Activated naive CD4-positive, alpha-beta T cell treated with Interleukin-2 at 50 U/mL for 16 hours (primary cell): ENCODE measurements around the gene PHF1.
"Not testable (repeated sequence)": the region's sequence is repeated elsewhere in the genome, so short reads cannot be mapped to it uniquely, and the experiment has no call there.

Source experiments
- DNase-seq: peaks from one replicate; pipeline ENCODE4 v3.0.0-alpha.2; 2020

The PHF1 gene

DNA sequence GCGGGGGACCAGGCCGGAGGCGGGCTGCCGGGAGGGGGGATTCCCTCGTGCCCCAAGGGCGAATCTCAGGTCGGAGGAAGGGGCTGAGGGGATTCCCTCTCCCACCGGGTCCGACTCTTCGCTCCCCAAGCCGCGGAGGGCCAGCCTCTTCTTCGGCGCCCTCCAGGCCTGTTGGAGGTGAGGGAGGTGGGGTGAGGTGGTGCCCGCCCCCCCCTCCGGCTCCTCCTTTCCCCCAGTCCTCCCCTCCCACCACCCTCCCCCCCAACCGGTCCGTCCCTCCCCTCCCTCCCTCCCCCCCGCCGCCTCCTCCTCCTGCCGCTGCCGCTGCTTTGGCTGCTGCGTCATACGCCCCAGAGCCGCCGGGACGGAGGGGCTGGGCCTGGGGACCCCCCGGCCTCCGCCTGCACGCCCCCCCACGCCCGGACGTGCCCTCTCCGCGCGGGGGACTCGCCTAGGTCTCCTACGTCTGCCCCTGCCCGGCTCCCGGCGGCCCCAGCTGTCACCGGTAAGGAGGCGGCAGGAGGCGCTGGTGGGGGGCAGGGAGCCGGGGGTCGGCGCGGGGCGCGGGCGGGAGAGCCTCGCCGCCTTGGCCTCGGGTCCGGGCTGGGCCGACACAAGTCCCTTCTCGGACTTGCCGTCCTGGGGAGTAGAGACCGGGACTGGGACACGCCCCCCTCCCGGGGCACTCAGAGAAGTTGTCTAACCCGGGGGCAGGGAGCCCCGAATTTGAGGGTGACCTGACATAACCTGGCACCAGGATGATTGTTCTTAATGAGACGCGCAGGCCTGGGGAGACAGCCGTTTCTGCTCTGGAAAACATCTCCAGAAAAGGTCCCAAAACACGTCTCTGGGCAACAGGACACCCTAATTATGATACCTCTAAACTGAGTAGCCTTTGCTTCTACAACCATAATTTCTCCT, at the start of gene PHF1:
Gene PHF1 (plus strand): TSS at position 304 of the 921 bp plus-strand sequence. CDS start 1,250 bp downstream, outside the sequence.
- no peak for DNase-seq

DNA sequence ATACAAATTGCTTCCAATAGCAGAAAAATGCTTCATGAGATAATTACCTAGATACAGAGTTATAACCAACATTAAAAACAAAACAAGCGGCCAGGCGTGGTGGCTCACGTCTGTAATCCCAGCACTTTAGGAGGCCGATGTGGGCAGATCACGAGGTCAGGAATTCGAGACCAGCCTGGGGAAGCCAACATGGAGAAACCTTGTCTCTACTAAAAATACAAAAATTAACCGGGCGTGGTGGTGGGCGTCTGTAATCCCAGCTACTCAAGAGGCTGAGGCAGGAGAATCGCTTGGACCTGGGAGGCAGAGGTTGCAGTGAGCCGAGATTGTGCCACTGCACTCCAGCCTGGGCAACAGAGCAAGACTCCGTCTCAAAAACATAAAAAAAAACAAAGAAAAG, 47.3 kb upstream of the PHF1 start:
- not testable (repeated sequence) for DNase-seq

DNA sequence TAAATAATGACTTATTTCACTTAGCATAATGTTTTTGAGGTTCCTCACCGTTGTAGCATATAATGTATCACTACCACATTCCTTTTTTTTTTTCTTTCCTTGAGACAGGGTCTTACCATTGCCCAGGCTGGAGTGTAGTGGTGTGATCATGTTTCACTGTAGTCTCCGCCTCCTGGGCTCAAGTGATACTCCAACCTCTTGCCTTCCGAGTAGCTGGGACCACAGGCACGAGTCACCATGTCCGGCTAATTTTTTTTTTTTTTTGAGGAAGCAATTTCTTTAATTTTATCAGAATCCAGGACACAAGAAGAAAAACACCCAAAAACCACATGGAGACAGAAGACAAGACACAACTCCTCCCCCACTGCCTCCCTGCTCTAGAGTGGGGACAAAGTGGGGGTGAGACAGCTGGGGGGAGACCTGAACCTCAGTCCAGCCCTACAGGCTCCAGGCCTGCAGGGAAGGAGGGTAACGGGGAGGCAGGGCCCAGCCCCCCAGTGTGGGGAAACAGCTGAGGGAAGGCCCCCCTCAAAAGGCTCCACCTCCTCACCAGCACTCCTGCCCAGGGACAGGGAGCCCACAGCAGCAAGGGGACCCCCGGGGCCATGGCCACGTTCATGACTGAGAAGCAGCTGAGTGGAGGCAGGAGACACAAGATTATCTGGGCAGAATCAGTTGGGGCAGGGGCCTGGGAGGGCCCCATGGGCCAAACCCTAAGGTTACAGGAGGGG, 46.2 kb upstream of the PHF1 start:
- DNase-seq: not testable (repeated sequence)

DNA sequence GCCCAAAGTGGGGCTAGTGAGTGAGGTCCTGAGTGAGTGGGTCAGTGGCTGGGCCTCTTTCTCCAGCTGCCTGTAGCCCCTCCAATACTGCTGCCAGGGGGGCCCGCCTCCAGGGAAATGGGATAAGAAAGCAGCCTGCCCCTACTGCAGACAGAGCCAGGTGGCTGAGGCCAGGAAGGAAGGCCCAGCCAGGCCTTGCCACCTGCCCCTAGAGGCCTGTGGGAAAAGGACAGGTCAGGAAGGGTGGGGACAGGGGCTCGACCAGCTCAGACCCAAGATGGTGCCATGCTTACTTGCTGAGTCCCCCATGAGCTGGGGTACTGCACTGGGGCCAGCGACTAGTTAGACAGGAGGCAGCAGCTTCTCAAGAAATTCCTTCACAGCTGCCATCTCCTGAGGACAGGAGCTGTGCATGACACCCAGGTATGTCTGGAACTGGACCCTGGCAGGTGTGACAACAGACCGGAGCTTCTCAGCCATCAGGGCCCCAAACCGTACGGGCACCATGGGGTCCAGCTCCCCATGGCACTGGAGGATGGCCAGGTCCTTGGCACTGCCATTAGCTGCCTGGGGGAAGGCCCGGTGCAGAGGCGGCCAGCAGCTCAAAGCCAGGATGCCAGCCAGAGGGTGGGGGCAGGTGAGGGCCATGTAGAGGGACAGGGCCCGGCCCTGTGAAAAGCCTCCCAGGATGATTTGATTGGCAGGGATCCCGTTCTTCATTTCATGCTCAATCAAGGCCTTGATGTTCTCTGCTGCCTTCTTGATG, 45.4 kb upstream of the PHF1 start:
- not testable (repeated sequence) for DNase-seq

DNA sequence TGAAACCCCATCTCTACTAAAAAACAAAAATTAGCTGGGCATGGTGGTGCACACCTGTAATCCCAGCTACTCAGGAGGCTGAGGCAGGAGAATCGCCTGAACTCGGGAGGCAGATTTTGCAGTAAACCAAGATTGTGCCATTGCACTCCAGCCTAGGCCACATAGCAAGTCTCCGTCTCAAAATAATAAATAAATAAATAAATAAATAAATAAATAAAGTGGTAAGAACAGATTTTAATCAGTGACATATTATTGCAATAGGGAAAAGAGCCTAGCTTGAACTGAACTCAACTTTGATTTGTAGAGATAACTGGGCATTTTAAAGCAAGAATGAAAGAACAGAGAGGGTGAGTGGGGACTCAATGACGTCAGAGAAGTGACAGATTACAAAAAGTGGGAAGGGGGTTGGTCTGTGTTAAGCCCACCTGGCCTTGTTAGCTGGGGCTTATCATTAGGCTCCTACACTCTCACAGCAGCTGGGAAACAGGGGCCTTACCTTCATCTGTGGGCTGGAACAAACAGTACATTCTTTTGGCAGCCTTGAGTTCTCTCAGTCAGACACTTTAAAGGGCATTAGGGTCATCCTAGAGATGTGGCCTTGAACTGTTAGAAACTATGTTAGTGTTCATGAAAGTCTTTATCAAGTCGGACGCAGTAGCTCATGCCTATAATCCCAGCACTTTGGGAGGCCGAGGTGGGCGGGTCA, 43.7 kb upstream of the PHF1 start:
- DNase-seq: no peak

DNA sequence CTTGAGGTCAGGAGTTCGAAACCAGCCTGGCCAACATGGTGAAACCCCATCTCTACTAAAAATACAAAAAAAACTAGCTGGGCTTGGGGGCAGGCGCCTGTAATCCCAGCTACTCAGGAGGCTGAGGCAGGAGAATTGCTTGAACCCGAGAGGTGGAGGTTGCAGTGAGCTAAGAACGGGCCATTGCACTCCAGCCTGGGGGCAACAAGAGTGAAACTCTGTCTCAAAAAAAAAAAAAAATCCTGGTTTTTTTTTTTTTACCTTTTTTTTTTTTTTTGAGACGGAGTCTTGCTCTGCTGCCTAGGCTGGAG, 43.1 kb upstream of the PHF1 start:
- DNase-seq: not testable (repeated sequence)

DNA sequence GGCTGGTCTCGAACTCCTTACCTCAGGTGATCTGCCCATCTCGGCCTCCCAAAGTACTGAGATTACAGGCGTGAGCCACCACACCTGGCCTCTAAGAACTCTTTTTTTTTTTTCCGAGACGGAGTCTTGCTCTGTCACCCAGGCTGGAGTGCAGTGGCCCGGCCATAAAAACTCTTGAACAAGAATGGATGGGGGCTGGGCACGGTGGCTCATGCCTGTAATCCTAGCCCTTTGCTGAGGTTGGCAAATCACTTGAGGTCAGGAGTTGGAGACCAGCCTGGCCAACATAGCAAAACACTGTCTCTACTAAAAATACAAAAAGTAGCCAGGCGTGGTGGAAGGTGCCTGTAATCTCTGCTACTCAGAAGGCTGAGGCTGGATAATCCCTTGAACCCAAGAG, 38.9 kb upstream of the PHF1 start:
- not testable (repeated sequence) for DNase-seq

DNA sequence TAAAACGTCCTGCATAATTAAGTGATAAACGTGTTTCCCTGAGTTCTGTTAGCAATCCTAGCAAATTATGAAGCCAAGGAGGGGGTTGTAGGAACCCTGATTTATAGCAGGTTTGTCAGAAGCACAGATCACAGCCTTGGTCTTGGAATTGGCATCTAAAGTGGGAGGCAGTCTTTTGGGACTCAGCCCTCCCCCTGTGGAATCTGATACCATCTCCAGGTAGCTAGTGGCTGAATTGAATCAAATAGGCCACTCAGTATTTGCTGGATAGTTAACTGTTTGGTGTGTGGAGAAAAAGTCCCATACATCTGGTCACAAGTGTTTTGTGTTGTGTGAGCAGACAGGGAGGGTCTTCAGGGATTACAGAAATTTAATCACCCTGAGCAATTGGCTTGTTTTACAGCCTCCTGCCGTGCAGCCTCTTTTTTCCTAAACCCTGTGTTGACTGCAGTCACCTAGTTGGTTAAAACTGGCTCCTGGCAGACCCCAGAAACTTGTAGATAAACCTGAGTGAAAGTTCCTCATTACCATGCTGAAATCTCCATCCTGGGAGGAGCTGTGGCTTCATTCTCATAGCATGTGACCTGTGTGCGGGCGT, 38.2 kb upstream of the PHF1 start:
- no peak for DNase-seq

DNA sequence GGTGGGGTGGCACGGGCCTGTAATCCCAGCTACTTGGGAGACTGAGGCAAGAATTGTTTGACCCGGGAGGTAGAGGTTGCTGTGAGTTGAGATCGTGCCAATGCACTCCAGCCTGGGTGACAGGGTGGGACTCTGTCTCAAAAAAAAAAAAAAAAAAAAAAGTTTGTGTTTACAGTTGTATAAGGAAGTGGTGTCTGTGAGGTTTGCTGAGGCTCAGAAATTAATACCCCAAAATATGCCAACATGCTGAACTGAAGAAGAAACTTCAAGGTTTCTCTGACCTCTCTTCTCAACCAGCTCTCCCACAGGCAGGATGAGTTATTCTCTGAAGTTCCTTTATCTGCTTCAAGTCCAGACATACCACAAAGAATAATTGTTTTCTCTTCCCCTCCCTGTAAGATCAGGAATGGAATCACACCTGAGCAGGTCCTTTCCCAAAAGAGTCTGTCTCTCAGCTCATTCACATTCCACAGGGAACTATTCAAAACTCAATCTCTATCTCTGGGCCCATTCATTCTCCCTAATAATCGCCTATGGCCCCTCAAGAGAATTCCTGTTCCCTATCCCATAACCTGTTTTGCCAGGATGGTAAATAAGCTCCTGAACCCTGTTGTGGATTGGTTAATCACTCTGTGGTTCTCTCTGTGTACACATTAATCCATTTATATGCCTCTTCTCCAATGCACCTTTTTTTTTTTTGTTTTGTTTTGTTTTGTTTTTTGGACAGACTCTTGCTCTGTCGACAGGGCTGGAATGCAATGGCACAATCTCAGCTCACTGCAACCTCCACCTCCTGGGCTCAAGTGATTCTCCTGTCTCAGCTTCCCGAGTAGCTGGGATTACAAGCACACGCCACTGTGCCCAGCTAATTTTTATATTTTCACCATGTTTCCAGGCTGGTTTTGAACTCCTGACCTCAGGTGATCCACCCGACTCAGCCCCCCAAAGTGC, 36.6 kb upstream of the PHF1 start:
- no peak for DNase-seq

DNA sequence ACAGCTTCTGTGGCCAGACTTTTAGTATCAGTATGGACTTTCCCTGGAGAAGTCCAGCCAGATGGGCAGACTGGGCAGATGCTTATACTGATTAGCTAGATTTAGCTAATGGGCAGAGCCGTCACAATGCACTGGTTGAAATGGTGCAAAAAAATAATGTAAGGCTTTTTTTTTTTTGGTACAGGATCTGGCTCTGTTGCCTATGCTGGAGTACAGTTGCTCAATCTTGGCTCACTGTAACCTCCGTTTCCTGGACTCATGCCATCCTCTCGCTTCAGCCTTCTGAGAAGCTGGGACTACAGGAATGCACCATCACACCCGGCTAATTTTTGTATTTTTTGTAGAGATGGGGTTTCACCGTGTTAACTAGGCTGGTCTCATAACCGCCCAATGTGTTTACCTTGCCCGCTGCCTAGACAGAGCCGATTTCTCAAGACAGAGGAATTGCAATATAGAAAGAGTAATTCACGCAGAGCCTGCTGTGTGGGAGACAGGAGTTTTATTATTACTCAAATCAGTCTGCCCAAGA, 35.6 kb upstream of the PHF1 start:
- no peak for DNase-seq

DNA sequence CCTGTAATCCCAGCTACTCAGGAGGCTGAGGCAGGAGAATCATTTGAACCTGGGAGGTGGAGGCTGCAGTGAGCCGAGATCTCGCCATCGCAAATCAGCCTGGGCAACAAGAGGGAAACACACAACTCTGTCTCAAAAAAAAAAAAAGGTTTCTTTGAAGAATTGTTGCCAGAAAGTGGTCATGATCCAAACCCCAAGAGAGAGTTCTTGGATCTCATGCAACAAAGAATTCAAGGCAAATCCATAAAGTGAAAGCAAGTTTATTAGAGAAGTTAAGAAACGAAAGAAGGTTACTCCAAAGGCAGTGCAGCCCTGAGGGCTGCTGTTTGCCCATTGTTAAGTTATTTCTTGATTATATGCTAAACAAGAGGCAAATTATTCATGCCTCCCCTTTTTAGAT, 33.6 kb upstream of the PHF1 start:
- DNase-seq: no peak

DNA sequence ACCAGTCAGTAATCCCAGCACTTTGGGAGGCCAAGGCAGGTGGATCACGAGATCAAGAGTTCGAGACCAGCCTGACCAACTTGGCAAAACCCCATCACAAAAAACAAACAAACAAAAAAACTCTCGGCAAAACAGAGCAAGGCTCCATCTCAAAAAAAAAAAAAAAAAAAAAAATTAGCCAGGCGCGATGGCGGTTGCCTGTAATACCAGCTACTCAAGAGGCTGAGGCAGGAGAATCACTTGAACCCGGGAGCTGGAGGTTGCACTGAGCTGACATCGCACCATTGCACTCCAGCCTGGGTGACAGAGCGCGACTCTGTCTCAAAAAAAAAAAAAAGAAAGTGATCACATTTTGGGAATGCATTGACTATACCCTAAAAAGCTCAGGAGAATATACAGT, 31.6 kb upstream of the PHF1 start:
- DNase-seq: not testable (repeated sequence)

DNA sequence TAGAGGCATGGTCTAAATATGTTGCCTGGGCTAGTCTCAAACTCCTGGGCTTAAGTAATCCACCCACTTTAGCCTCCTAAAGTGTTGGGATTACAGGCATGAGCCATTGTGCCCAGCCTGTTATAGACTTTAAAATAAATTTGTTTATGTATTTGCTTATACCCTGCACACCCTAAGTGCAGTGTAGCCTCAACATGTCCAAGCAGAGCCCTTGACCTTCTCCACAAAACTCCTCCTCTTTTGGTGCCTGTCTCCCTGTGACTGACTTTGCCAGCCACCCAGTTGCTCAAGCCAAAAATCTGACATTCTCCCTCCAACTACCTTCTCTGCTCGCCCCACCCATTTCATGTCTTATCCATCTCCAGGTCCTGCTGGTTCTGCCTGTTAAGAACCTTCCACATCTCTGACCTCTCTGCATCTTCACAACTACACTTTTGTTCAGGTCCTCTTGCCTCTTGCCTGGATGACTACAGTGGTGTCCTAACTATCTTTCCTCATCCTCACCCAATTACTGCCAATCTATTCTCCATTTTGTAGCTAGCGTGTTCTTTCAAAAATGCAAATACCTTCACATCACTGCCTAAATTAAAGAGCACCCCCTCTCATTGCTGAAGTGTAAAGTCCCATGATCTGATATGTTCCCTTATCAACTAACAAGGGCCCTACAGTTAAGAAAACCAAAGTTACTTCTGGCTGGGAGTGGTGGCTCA, 30.4 kb upstream of the PHF1 start:
- no peak for DNase-seq

DNA sequence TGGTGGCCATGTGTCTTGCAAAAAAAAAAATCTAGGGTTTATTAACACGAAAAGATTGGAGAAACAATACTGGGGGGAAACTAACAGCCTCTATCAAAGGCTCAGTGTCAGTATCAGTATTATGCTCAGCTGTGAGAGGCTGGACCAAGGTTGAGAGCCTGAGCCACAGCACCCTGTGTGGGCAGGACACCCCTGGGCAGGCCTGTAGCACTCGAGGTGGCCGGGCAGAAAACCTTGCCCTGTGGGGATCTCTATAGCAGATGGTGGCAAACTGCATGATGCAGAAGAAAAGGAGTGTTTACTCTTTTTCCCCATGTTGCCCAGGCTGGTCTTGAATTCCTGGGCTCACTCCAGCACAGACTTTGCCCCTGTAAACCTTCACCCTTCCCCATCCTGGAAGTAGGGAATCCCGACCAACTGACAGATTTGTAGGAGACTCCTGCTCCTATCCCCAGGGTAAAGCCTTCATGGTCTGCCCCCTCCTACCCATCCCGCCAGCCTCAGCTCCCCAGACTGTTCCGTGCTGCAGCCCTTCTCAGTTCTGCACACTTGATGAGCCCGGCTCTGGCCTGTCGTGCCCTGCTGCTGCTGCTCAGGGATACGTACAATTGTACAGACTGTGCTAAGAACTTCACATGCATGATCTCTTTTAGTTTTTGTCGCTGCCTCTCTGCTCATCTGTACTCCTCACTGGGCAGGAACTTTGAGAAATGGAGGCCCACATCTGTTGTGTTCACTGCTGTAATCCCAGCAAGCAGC, 27.2 kb upstream of the PHF1 start:
- no peak for DNase-seq

DNA sequence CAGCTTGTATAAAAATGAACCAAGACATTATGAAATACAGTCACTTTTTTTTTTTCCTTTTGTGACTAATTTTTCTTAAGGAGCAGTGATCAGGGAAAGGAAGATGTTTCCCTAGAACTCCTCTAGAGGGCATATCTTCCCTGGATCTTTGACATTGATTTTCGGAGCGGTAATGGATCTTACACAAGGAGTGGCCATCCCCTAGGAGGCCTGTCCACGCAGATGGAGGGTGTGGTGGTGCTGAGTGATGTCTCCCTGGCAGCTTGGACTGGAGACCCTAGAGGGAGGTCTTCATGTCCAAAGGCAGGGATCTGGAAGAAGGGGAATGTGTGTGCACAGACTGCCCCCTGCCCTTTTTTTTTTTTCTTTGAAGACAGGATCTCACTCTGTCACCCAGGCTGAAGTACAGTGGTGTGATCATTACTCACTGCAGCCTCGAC, 26.2 kb upstream of the PHF1 start:
- no peak for DNase-seq

DNA sequence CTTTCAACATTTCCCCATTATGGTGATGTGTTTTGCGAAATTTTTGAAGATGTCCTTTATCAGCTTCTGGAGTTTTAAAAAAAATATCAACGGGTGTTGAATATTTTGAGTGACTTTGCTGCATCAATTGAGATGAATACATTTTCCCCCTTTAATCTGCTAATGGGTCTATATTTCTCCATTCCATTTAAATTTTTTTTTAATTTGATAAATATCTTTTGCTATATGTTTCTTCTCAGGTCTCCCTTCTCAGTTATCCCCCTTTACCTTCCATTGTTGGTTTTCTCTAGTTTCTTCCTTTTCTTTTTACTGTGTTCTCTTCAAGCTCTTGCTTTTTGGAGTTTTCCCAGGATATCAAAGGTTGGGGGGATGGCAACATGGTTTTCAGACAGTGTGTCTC, 20.6 kb upstream of the PHF1 start:
- no peak for DNase-seq

DNA sequence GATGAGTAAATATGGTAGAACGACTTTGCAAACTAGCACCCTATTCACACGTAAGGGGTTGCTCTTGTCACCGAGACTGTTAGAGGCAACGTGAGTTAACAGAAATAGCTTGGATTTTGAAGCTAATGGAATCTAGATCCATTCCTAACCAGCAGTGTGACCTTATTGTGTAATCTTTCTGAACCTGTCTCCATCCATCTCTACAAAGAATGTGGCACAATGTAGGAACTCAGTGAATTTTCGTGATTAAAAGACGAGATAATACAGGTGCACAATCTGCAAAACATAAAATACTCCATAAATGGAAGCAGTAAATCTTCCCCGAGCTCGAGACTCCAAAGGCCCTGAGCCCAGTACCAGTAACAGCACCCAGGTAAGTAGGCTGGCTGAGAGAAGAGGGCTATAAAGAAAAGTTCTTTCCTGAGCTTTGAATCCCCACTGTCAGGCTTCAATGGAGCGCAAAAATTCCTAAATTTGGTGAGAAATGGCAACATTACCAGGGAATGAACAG, 20.0 kb upstream of the PHF1 start:
- no peak for DNase-seq

DNA sequence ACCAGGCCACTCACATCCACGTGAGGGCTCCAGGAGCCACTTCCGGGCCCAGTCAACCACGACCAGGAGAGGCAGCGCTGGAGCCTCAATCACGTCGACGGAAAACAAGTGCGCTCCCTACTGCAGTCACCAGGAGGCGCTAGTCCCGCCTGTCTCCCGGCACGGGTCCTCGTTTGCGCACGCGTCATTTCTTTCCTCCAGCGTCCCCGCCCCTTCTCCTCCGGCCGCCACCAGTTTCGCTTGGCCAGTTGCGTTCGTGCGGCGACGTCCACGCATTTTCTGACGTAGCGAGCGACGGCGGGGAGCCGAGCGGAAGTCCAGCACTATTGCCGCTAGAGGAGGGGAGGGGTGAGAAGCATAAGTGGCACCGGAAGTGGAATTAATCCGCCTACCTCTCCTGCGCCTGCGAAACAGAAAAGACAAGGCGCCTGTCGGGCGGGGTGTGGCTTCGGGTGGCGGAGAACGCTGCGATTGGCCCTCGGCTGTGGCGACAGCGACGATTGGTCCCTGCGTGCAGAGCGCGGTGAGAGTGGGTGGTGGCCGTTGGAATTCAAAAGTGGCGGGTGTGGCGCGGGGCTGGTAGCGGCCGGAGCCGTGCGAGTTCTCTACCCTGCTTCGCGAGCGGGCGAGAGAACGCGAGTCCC, 19.4 kb upstream of the PHF1 start, which contains the start of gene KIFC1:
Gene KIFC1 (plus strand): TSS at position 546 of the 644 bp plus-strand sequence. CDS start 163 bp downstream, outside the sequence.
- peak; percentile 99 for DNase-seq
